Ascending aorta (tissue), 2 donors: Measurements from ENCODE around the gene LPCAT2. TPM values are rescaled to one million over a fixed set of nuclear protein-coding genes. Genes with fewer than 3 reads are reported as not detected.

Experiments used
- DNase-seq, 2 donors: peaks; one replicate each; pipeline ENCODE4 v3.0.0-alpha.2; 2019; ENCODE audit warnings: low spot score in 2 of 2
- H3K27ac ChIP-seq, 2 donors: fragments of 200-600 bp; sonication (generic); one replicate each; pipeline ENCODE4 v1.5.1; 2016 to 2017; ENCODE audit warnings: mild to moderate bottlenecking in 1 of 2
- H3K27me3 ChIP-seq: fragments of 200-600 bp; sonication (generic); one replicate; pipeline ENCODE4 v1.5.1; 2017
- H3K36me3 ChIP-seq, 2 donors: fragments of 200-600 bp; sonication (generic); one replicate each; pipeline ENCODE4 v1.5.1; 2016
- H3K4me1 ChIP-seq, 2 donors: fragments of 200-600 bp; sonication (generic); one replicate each; pipeline ENCODE4 v1.5.1; 2016 to 2017; ENCODE audit warnings: mild to moderate bottlenecking in 1 of 2
- H3K4me3 ChIP-seq, 2 donors: fragments of 200-600 bp; sonication (generic); one replicate each; pipeline ENCODE4 v1.5.1; 2016 to 2017; ENCODE audit warnings: mild to moderate bottlenecking in 1 of 2
- H3K9me3 ChIP-seq, 2 donors: fragments of 200-600 bp; sonication (generic); one replicate each; pipeline ENCODE4 v1.5.1; 2016
- intact Hi-C: fragments of 100-400 bp; cut with DNase I; formaldehyde crosslinking; loops from one replicate; pipeline ENCODE4 v1.15.1; 2023
- total RNA-seq: library from RNA; depleted of rRNA; stranded (reverse); fragments of >200 nt; gene quantifications from one replicate; pipeline ENCODE4 v1.1.0, GENCODE V29; 2016
- TF ChIP-seq, protein P1 (sequence below), 3 experiments: fragments of 200-600 bp in 2 of 3; fragments of 450-650 bp in 1 of 3; sonication (generic) in 2 of 3; IDR thresholded peaks; one replicate each; pipeline ENCODE4 v1.5.1; 2016 to 2019; ENCODE audit warnings: antibody characterized with exemption in 3 of 3, mild to moderate bottlenecking in 1 of 3, moderate library complexity in 1 of 3

Gene LPCAT2
- total RNA-seq, 1 donor from 2014 or later = 44.2 TPM

DNA sequence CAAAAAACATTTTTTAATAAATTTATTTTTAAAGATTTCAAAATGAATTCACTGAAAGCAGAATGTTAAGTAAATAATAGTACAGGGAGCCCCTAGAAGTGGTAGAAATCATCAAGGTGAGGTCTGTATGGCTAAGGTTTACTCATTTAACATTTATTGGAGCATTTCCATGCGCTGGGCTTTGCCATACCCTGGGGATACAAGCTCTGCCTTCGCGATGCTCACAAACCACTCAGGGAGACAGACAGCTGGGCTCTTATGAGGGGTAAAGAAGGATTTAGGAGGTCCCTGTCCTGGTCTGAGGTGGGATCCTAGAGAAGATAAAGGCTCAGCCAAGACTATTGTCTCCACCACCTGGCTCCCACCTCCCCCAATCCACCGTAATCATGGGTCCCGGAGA is 11.3 kb upstream of the LPCAT2 start:
- no peak for DNase-seq
- H3K27me3 ChIP-seq = no peaks in the 10 kb centered on the region
- intact Hi-C loops = no loop called here
- H3K36me3 ChIP-seq = peaks cover 32 to 57% of the 10 kb centered on the region in 2 donors
- TF ChIP-seq, protein P1, sequence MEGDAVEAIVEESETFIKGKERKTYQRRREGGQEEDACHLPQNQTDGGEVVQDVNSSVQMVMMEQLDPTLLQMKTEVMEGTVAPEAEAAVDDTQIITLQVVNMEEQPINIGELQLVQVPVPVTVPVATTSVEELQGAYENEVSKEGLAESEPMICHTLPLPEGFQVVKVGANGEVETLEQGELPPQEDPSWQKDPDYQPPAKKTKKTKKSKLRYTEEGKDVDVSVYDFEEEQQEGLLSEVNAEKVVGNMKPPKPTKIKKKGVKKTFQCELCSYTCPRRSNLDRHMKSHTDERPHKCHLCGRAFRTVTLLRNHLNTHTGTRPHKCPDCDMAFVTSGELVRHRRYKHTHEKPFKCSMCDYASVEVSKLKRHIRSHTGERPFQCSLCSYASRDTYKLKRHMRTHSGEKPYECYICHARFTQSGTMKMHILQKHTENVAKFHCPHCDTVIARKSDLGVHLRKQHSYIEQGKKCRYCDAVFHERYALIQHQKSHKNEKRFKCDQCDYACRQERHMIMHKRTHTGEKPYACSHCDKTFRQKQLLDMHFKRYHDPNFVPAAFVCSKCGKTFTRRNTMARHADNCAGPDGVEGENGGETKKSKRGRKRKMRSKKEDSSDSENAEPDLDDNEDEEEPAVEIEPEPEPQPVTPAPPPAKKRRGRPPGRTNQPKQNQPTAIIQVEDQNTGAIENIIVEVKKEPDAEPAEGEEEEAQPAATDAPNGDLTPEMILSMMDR (IDR thresholded peaks at IDR 0.05) = no peak
- H3K9me3 ChIP-seq = no peaks in the 10 kb centered on the region
- H3K4me3 ChIP-seq = no peak overlapping the region
- no peak overlapping the region for H3K27ac ChIP-seq
- H3K4me1 ChIP-seq = peaks cover 0 to 22% of the 10 kb centered on the region in 2 donors

DNA sequence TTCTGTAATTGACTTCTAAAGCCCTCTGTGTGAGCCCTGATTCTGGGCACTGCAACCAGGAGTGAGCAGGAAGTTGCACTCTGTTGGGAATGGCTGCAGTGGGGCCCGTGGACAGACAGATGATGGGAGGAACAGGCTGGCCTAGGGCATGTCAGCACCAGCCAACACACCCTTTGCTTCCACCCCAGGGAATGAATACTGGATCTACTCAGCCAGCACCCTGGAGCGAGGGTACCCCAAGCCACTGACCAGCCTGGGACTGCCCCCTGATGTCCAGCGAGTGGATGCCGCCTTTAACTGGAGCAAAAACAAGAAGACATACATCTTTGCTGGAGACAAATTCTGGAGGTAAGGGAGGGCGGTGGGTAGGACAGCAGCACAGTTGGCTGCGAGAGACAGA is 10.8 kb upstream of the LPCAT2 start:
- peaks cover 3 to 23% of the 10 kb centered on the region in 2 donors for H3K4me1 ChIP-seq
- no peak overlapping the region for H3K27ac ChIP-seq
- no peaks in the 10 kb centered on the region for H3K27me3 ChIP-seq
- TF ChIP-seq, protein P1 (IDR thresholded peaks at IDR 0.05) = no peak
- no peaks in the 10 kb centered on the region for H3K9me3 ChIP-seq
- H3K4me3 ChIP-seq = no peak overlapping the region
- DNase-seq = no peak
- peaks cover 28 to 55% of the 10 kb centered on the region in 2 donors for H3K36me3 ChIP-seq
- intact Hi-C loops = no loop called here

GRCh38 chr16:55499281-55499680 is 9.6 kb upstream of the LPCAT2 start:
- Histone ChIP-seq H3K27me3 (no peaks in the 10 kb centered on the region), H3K4me1 (peaks cover 3 to 23% of the 10 kb centered on the region in 2 donors), H3K9me3 (no peaks in the 10 kb centered on the region), H3K36me3 (peaks cover 27 to 53% of the 10 kb centered on the region in 2 donors), H3K4me3 (no peak overlapping the region), H3K27ac (peak overlapping the region; percentile 65 to 67)
- intact Hi-C loops = no loop called here
- TF ChIP-seq, protein P1 (IDR thresholded peaks at IDR 0.05) = no peak
- DNase-seq = peak in 1 of 2 donors; percentile 35

DNA sequence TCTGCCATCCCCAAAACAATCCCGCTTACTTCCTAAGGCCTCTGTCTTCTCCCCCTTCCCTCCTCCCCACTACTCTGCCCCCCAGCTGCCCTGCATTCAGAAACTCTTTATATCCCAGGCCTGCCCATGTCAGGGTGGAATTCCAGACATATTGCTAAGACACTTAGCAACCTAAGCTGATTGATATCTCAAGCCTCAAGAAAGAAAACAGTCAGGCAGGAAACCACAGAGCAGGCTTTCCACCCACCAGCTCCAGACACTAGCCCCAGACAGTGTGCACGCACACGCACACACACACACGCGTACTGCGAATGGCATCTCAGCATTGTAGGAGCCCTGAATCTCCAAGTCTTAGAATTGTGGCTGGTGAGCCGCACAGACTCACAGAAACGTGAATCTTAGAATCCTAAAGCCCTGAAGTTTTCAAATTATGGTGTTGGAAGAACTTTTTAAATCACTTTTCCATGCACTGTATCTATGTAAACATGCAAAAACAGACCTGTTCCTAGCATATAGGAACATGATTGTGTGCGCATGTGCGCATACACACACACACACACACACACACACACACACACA is 8.8 kb upstream of the LPCAT2 start:
- no peaks in the 10 kb centered on the region for H3K9me3 ChIP-seq
- TF ChIP-seq, protein P1 (IDR thresholded peaks at IDR 0.05) = no peak
- no peak overlapping the region for H3K4me3 ChIP-seq
- peak in 1 of 2 donors; percentile 72 for DNase-seq
- H3K27me3 ChIP-seq = no peaks in the 10 kb centered on the region
- peaks cover 3 to 23% of the 10 kb centered on the region in 2 donors for H3K4me1 ChIP-seq
- H3K36me3 ChIP-seq = peaks cover 27 to 56% of the 10 kb centered on the region in 2 donors
- peak overlapping the region; percentile 65 to 67 for H3K27ac ChIP-seq
- intact Hi-C loops = loop anchor here (5.0 to 10.0 kb wide), 2 partner anchors 33 to 1995 kb away; partner anchors contain the start of gene AKTIP

- TF ChIP-seq, protein P1 (IDR thresholded peaks at IDR 0.05) = no peak
- Histone ChIP-seq H3K4me1 (peaks cover 3 to 23% of the 10 kb centered on the region in 2 donors), H3K36me3 (peaks cover 32 to 58% of the 10 kb centered on the region in 2 donors), H3K27me3 (no peaks in the 10 kb centered on the region), H3K4me3 (no peak overlapping the region), H3K27ac (peak overlapping the region; percentile 65 to 67), H3K9me3 (no peaks in the 10 kb centered on the region)
- DNase-seq = peak in 1 of 2 donors; percentile 79
- intact Hi-C loops = loop anchor here (5.0 to 10.0 kb wide), 2 partner anchors 33 to 1996 kb away; partner anchors contain the start of gene AKTIP
Observed at GRCh38 chr16:55500530-55501011, 8.3 kb upstream of the LPCAT2 start.
